CD4-positive, CD25-positive, alpha-beta regulatory T cell (primary cell): Measurements from ENCODE around the gene ARIH1. TPM values are rescaled to one million over a fixed set of nuclear protein-coding genes. Genes with fewer than 3 reads are reported as not detected.
"Not testable (repeated sequence)": the region's sequence is repeated elsewhere in the genome, so short reads cannot be mapped to it uniquely, and the experiment has no call there.

ENCODE experiments used
- ATAC-seq, 2 donors: fragments of 150-1000 bp; cut with Tn5 transposase; one replicate each; pipeline ENCODE4 v1.10.0; 2021; ENCODE audit warnings: low read depth in 2 of 2, moderate number of reproducible peaks in 2 of 2, moderate library complexity in 1 of 2
- DNase-seq, 3 donors: peaks; one replicate each; pipeline versions ENCODE4 v3.0.0 to v3.0.0-alpha.2; 2012 to 2022; ENCODE audit warnings: mixed read lengths in 1 of 3
- H3K27ac ChIP-seq: one replicate; pipeline ENCODE4 v1.7.0; 2013; ENCODE audit warnings: mild to moderate bottlenecking, low read length; ENCODE audit not compliant: insufficient read depth, poor library complexity, severe bottlenecking
- H3K27me3 ChIP-seq: one replicate; pipeline ENCODE4 v1.7.0; 2013; ENCODE audit warnings: low read length; ENCODE audit not compliant: control insufficient read depth, insufficient read depth
- H3K36me3 ChIP-seq: one replicate; pipeline ENCODE4 v1.7.0; 2013; ENCODE audit warnings: mild to moderate bottlenecking, low read length, moderate library complexity; ENCODE audit not compliant: control insufficient read depth, insufficient read depth
- H3K4me1 ChIP-seq: 2 replicates; pipeline ENCODE4 v1.7.0; 2013; ENCODE audit warnings: mild to moderate bottlenecking, low read length; ENCODE audit not compliant: insufficient read depth, control insufficient read depth, poor library complexity, severe bottlenecking
- H3K4me3 ChIP-seq: one replicate; pipeline ENCODE4 v1.7.0; 2013; ENCODE audit warnings: low read depth, mild to moderate bottlenecking, low read length, moderate library complexity
- H3K9me3 ChIP-seq, 2 experiments: 1 replicate in 1 of 2; 2 replicates in 1 of 2; pipeline ENCODE4 v1.7.0; 2013; ENCODE audit warnings: low read length in 2 of 2, mild to moderate bottlenecking in 1 of 2, moderate library complexity in 1 of 2; ENCODE audit not compliant: control insufficient read depth in 2 of 2
- H3K27ac Mint-ChIP-seq, 3 donors: one replicate each; pipeline ENCODE4 v1.8.0; 2020 to 2022; ENCODE audit warnings: mild to moderate bottlenecking in 3 of 3, mixed read lengths in 3 of 3, moderate library complexity in 2 of 3
- H3K27me3 Mint-ChIP-seq: one replicate; pipeline ENCODE4 v1.8.0; 2022; ENCODE audit warnings: mild to moderate bottlenecking, mixed read lengths
- H3K36me3 Mint-ChIP-seq: one replicate; pipeline ENCODE4 v1.8.0; 2020; ENCODE audit warnings: mixed read lengths
- H3K4me1 Mint-ChIP-seq, 4 donors: one replicate each; pipeline ENCODE4 v1.8.0; 2020 to 2022; ENCODE audit warnings: mixed read lengths in 4 of 4, mild to moderate bottlenecking in 1 of 4
- H3K4me3 Mint-ChIP-seq, 4 donors: one replicate each; pipeline ENCODE4 v1.8.0; 2020 to 2022; ENCODE audit warnings: mild to moderate bottlenecking in 4 of 4, mixed read lengths in 4 of 4, moderate library complexity in 3 of 4
- H3K9me3 Mint-ChIP-seq, 7 donors: one replicate each; pipeline ENCODE4 v1.8.0; 2020 to 2022; ENCODE audit warnings: mixed read lengths in 7 of 7, mild to moderate bottlenecking in 3 of 7, moderate library complexity in 2 of 7
- polyA plus RNA-seq, 4 donors: library from polyadenylated mRNA; unstranded; fragments of 300-500 nt; fragmentation: Illumina TruSeq; gene quantifications; one replicate each; pipeline ENCODE4 v1.2.3, GENCODE V29; 2021
- total RNA-seq: library from RNA; stranded (reverse); gene quantifications from one replicate; pipeline ENCODE4 v1.2.3, GENCODE V29; 2022

ARIH1 gene
- total and polyA plus RNA-seq, 5 donors from 2014 or later = 13.1 to 242 (median 15.1) TPM

DNA sequence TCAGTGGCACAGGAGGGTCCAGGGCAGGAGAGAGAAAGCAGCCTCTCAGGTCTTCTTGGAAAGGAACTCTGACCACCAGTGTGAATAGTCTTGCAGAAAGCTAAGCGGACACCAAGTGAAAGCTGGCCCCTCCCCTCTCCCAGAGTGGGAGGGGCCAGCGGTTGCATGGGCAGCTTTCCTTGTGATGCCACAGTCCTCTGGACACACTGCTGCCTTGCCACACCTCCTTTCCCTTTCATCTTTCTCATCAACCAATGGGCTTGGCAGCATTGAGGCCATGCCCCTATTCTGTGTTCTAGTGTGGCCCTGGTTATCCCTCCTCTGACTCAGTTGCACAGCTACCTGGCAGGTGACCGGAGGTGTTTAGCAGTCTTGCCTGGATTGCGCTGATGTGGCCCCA lies 130.7 kb downstream of the ARIH1 start:
- no peak overlapping the region for H3K27ac ChIP-seq
- no peaks in the 10 kb centered on the region for H3K9me3 ChIP-seq
- H3K4me3 Mint-ChIP-seq = no peak overlapping the region
- H3K27me3 Mint-ChIP-seq = no peaks in the 10 kb centered on the region
- no peaks in the 10 kb centered on the region for H3K36me3 ChIP-seq
- no peaks in the 10 kb centered on the region for H3K4me1 ChIP-seq
- peaks cover 22% of the 10 kb centered on the region for H3K36me3 Mint-ChIP-seq
- no peaks in the 10 kb centered on the region for H3K9me3 Mint-ChIP-seq
- DNase-seq = no peak
- ATAC-seq = no peak
- no peak overlapping the region for H3K27ac Mint-ChIP-seq
- H3K27me3 ChIP-seq = no peaks in the 10 kb centered on the region
- no peaks in the 10 kb centered on the region for H3K4me1 Mint-ChIP-seq
- no peak overlapping the region for H3K4me3 ChIP-seq

DNA sequence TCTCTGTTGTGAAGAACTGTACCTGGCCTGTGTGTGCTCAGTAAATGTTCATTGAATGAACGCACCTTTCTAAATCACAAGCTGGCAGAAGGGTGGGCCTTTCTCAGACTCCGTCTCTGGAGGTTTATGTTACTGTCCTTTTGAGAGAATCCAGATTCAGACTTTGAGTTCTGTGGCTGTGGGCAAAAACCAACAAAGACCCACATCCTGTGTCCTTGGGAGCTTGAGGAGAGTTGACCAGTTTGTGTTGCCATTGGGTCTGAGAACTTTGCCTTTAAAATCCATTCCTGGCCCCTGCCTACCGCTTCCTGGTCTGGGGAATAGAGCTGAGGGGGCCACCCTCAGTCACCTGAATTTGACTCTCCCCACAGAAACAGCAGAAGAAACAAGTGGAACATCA lies 134.0 kb downstream of the ARIH1 start:
- not testable (repeated sequence) for H3K4me3 Mint-ChIP-seq, H3K27ac ChIP-seq, H3K9me3 Mint-ChIP-seq, H3K27ac Mint-ChIP-seq, H3K27me3 ChIP-seq, H3K27me3 Mint-ChIP-seq, DNase-seq, ATAC-seq, H3K4me1 ChIP-seq, H3K4me3 ChIP-seq, H3K9me3 ChIP-seq, H3K36me3 ChIP-seq, H3K4me1 Mint-ChIP-seq
- peaks cover 22% of the 10 kb centered on the region for H3K36me3 Mint-ChIP-seq

DNA sequence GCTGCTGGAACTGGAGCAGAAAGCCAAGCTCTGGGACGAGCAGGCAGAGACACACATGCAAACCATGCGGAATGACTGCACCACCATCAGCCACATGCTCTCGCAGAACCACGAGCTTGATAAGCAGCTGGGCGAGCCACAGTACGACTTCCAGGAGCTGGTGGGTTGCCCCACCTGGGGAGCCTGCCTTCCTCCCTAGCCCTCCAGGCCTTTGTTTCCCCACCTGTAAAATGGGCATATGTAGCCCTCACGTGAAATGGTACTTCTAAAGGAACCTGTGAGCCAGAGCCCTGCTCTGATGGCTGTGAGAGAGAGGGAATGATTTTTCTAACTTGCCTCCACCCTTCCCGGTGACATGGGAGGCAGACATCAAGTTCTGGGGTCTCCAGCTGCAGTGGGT lies 135.7 kb downstream of the ARIH1 start:
- H3K27me3 Mint-ChIP-seq = no peaks in the 10 kb centered on the region
- no peaks in the 10 kb centered on the region for H3K36me3 ChIP-seq
- DNase-seq = no peak
- no peak overlapping the region for H3K4me3 Mint-ChIP-seq
- no peak for ATAC-seq
- H3K9me3 ChIP-seq = no peaks in the 10 kb centered on the region
- no peak overlapping the region for H3K4me3 ChIP-seq
- H3K4me1 ChIP-seq = no peaks in the 10 kb centered on the region
- peaks cover 22% of the 10 kb centered on the region for H3K36me3 Mint-ChIP-seq
- no peaks in the 10 kb centered on the region for H3K27me3 ChIP-seq
- H3K27ac ChIP-seq = no peak overlapping the region
- H3K9me3 Mint-ChIP-seq = no peaks in the 10 kb centered on the region
- H3K27ac Mint-ChIP-seq = no peak overlapping the region
- H3K4me1 Mint-ChIP-seq = no peaks in the 10 kb centered on the region

DNA sequence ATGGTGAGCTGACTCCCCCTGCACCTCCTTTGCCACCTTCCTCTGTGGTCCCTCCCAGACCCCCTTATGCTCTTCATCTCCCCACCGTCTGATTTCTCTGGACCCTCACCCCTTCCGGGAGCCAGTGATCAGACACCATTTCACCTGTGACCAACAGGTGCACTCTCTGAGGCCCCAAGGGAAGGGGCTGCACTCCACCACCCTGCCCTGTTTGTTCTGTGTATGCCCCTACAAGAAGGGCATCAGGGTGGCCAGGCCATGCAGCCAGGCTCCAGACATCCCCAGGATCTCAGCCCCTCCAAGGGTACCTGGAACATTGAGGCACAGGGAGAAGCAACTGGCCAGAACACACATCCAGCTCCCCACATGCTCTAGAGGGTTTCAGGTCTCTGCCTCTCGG lies 138.2 kb downstream of the ARIH1 start:
- not testable (repeated sequence) for H3K27ac ChIP-seq, H3K9me3 ChIP-seq, H3K4me3 ChIP-seq, H3K4me1 Mint-ChIP-seq, H3K36me3 ChIP-seq, H3K27me3 Mint-ChIP-seq, H3K4me3 Mint-ChIP-seq, ATAC-seq, DNase-seq, H3K4me1 ChIP-seq, H3K9me3 Mint-ChIP-seq, H3K27me3 ChIP-seq
- Mint-ChIP-seq H3K36me3 (peaks cover 12% of the 10 kb centered on the region), H3K27ac (peak overlapping the region in 1 of 3 donors; percentile 14)

DNA sequence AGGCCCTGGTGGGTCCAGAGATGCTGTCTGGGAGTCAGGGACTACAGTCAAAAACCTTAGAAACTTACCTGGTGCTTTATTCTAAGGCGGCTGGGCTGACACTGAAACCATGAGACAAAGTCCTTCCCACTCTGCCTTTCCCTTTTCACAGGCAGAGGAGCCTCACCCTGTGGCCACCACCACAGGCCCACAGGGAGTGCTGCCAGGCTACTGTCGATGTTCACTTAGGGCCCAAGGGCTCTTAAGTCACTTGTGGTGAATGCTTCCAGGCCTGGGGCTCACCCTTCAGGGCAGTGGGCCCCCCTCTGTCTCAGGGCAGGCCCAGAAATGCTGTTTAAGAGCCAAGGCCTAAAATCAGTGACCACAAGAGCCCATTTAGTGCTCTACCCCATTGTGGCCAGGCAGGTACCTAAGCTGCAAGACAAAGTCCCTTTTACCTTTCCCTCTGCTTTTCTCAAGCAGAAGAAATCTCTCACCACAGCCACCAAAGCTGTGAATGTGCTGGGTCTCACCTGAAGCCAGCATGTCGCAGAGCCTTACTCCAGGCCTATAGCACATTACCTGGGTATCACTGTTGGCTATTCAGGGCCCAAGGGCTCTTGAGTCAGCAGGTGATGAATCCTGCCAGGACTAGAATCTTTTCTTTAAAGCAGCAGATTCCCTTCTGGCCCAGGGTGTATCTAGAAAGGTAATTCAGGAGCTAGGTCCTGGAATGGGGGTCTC lies 140.8 kb downstream of the ARIH1 start:
- DNase-seq = no peak
- H3K9me3 ChIP-seq = no peaks in the 10 kb centered on the region
- Mint-ChIP-seq H3K4me3 (no peak overlapping the region), H3K9me3 (peaks cover 0 to 1% (median 0%) of the 10 kb centered on the region in 7 donors), H3K27ac (no peak overlapping the region), H3K36me3 (no peaks in the 10 kb centered on the region), H3K27me3 (peaks cover 4% of the 10 kb centered on the region), H3K4me1 (peaks cover 0 to 5% (median 0%) of the 10 kb centered on the region in 4 donors)
- H3K4me3 ChIP-seq = no peak overlapping the region
- no peaks in the 10 kb centered on the region for H3K4me1 ChIP-seq
- H3K36me3 ChIP-seq = no peaks in the 10 kb centered on the region
- no peak overlapping the region for H3K27ac ChIP-seq
- no peak for ATAC-seq
- no peaks in the 10 kb centered on the region for H3K27me3 ChIP-seq

DNA sequence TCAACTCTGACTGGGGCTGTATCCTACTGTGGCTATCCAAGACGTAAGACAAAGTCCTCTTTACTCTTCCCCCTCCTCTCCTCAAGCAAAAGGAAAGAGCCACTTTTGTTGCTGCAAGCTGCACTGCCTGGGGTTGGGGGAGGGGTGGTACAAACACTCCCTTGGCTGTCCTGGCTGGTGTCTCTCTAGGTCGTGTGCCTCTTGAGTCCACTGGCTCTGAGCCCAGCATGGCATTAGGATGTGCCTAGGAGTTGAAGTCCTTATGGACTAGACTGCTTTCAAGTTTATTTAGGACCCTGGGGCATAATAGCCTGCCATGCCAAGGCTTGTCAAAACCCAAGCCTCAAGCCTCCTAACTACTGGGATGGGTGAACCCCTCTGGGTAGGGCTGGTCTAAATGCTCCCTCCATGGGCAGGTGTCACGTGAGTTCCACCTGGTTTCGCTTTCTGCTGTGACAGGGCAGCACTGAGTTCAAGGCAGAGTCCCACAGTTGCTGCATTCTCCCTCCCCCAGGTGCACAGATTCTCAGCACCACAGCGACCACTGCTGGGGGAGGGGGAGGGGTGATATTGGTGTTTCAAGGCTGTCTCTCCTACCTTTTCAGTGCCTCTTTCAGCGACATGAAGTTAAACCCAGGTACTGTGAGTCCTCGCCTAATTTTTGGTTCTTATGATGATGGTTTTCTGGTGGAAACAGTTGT lies 141.6 kb downstream of the ARIH1 start:
- H3K27me3 Mint-ChIP-seq, H3K36me3 ChIP-seq, H3K27ac Mint-ChIP-seq, H3K27ac ChIP-seq, H3K4me1 ChIP-seq, H3K9me3 Mint-ChIP-seq, H3K4me1 Mint-ChIP-seq, H3K4me3 Mint-ChIP-seq, H3K27me3 ChIP-seq, H3K9me3 ChIP-seq, H3K36me3 Mint-ChIP-seq, H3K4me3 ChIP-seq: not testable (repeated sequence)
- ATAC-seq (peak in 1 of 2 donors; percentile 31), DNase-seq (peak in 1 of 3 donors; percentile 42)

DNA sequence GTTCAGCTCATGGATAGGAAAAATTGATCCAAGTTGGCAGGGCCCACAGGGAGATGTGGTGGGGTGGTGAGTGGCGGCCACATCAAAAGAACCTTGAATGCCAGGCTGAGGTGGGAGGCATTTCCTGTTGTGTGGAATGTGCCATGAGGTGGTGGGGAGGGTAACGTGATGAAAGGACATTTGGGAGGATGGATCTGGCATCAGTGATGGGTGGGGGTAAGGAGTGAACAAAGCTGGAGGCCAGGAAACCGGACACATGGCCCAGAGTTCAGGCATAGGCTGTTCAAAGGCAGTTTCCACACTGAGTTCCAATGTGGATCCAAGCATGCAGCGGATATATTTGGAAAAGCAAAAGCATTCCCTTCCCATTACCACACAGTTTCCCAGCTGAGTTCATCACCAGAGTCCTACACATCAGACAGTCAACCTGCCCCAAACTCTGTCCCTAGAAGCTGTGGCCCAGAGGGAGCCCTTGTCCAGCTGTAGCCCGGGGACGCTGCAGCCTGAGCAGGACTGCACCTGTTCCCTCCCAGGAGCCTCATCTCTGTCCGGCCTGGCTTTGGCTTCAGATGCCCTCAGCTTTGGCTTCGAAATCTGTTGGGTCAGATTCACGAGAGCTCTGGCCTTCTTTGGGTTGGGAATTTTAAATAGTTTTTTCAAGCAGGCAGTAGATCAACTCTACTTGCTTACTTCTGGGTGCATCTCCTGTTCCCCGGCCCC lies 142.5 kb downstream of the ARIH1 start:
- H3K27me3 ChIP-seq = no peaks in the 10 kb centered on the region
- no peaks in the 10 kb centered on the region for H3K36me3 Mint-ChIP-seq
- no peaks in the 10 kb centered on the region for H3K4me1 ChIP-seq
- H3K27me3 Mint-ChIP-seq = peaks cover 4% of the 10 kb centered on the region
- H3K27ac Mint-ChIP-seq = peak overlapping the region in 1 of 3 donors; percentile 30
- H3K9me3 Mint-ChIP-seq = peaks cover 0 to 1% (median 0%) of the 10 kb centered on the region in 7 donors
- no peak overlapping the region for H3K4me3 ChIP-seq
- H3K4me1 Mint-ChIP-seq = peaks cover 0 to 5% (median 0%) of the 10 kb centered on the region in 4 donors
- DNase-seq (no peak), ATAC-seq (no peak)
- H3K36me3 ChIP-seq = no peaks in the 10 kb centered on the region
- no peak overlapping the region for H3K4me3 Mint-ChIP-seq
- no peak overlapping the region for H3K27ac ChIP-seq
- no peaks in the 10 kb centered on the region for H3K9me3 ChIP-seq
